Erythroblast (primary cell): ENCODE results near the gene FRMD3.

Experiments
- GATA1 ChIP-seq: IDR thresholded peaks from 2 replicates; pipeline ENCODE4 v1.6.1; 2011; ENCODE audit warnings: low read depth, mild to moderate bottlenecking, control low read depth, low read length, moderate library complexity
- POLR2A ChIP-seq: IDR thresholded peaks from 2 replicates; pipeline ENCODE4 v1.6.1; 2011; ENCODE audit warnings: mild to moderate bottlenecking, low read length

GRCh38 chr9:83219924-83220438 is 318.2 kb downstream of the FRMD3 start:
- TF ChIP-seq POLR2A = no peak
- TF ChIP-seq GATA1 = no peak
